Activated CD4-positive, alpha-beta T cell treated with anti-CD3 and anti-CD28 coated beads for 48 hours (primary cell): ENCODE data around the gene ZNF626.
"Not testable (repeated sequence)": the region's sequence is repeated elsewhere in the genome, so short reads cannot be mapped to it uniquely, and the experiment has no call there.

Experiments used
- DNase-seq: peaks from one replicate; pipeline ENCODE4 v3.0.0-alpha.2; 2020

Gene ZNF626

GRCh38 chr19:20661150-20661819 lies at the start of gene ZNF626:
Gene ZNF626, minus strand, starts transcription at chr19:20661571. Its CDS starts 125 bp downstream, at chr19:20661446.
- peak; percentile 94 for DNase-seq

- no peak for DNase-seq
Measured at GRCh38 chr19:20669263-20669662, 7.9 kb upstream of the ZNF626 start.

GRCh38 chr19:20667281-20667680 lies 5.9 kb upstream of the ZNF626 start:
- no peak for DNase-seq

GRCh38 chr19:20664901-20665781 lies 3.8 kb upstream of the ZNF626 start:
- DNase-seq, result no peak

GRCh38 chr19:20664475-20664874 lies 3.1 kb upstream of the ZNF626 start:
- not testable (repeated sequence) for DNase-seq

GRCh38 chr19:20662421-20663105 lies 1.2 kb upstream of the ZNF626 start:
- DNase-seq, result no peak

GRCh38 chr19:20660473-20661140 lies 764 bp downstream of the ZNF626 start:
- no peak for DNase-seq

GRCh38 chr19:20640545-20640944 lies 20.8 kb downstream of the ZNF626 start:
- no peak for DNase-seq

GRCh38 chr19:20640023-20640422 lies 21.3 kb downstream of the ZNF626 start:
- no peak for DNase-seq

GRCh38 chr19:20624560-20624959 lies 36.8 kb downstream of the ZNF626 start:
- DNase-seq, result not testable (repeated sequence)

- no peak for DNase-seq
Measured at GRCh38 chr19:20616071-20616470, 45.3 kb downstream of the ZNF626 start.

GRCh38 chr19:20614971-20615370 lies 46.4 kb downstream of the ZNF626 start:
- not testable (repeated sequence) for DNase-seq

- no peak for DNase-seq
Measured at GRCh38 chr19:20612711-20613316, 48.6 kb downstream of the ZNF626 start.

- no peak for DNase-seq
Measured at GRCh38 chr19:20611866-20612265, 49.5 kb downstream of the ZNF626 start.

GRCh38 chr19:20607943-20608342 lies 53.4 kb downstream of the ZNF626 start:
- DNase-seq, result no peak
